HepG2 (cell line): ENCODE measurements around the gene PIM3. TPM values are rescaled to one million over a fixed set of nuclear protein-coding genes. Genes with fewer than 3 reads are reported as not detected.

Experiments
- GFI1 ChIP-seq: sonication (generic); formaldehyde crosslinking; IDR thresholded peaks from 2 replicates; pipeline ENCODE4 v1.5.0; 2020; ENCODE audit warnings: missing genetic modification reagents, mild to moderate bottlenecking, borderline replicate concordance
- IRX3 ChIP-seq: sonication (generic); formaldehyde crosslinking; IDR thresholded peaks from 2 replicates; pipeline ENCODE4 v1.8.1; 2023; ENCODE audit warnings: mild to moderate bottlenecking, low read depth, missing genetic modification reagents, borderline replicate concordance
- KLF16 ChIP-seq, 2 experiments: sonication (generic) in 1 of 2; formaldehyde crosslinking in 1 of 2; IDR thresholded peaks; 2 replicates each; pipeline versions ENCODE4 v1.6.1 to v1.8.0; 2016 to 2023; ENCODE audit warnings: missing genetic modification reagents in 2 of 2, missing compliant biosample characterization in 1 of 2
- PHF8 ChIP-seq: sonication (generic); formaldehyde crosslinking; IDR thresholded peaks from 2 replicates; pipeline ENCODE4 v1.5.0; 2020; ENCODE audit warnings: missing genetic modification reagents
- TAF15 ChIP-seq: fragments of 200-400 bp; formaldehyde crosslinking; IDR thresholded peaks from one replicate; pipeline ENCODE4 v1.6.1; 2018; ENCODE audit warnings: mild to moderate bottlenecking, low read depth, low read length; ENCODE audit not compliant: poor library complexity, severe bottlenecking
- TCF7 ChIP-seq: sonication (generic); IDR thresholded peaks from 2 replicates; pipeline ENCODE4 v1.6.1; 2016; ENCODE audit warnings: antibody characterized with exemption, low read depth
- ZIK1 ChIP-seq: sonication (generic); formaldehyde crosslinking; IDR thresholded peaks from 2 replicates; pipeline ENCODE4 v1.5.0; 2020; ENCODE audit warnings: mild to moderate bottlenecking, low read depth, missing genetic modification reagents, borderline replicate concordance
- ZNF703 ChIP-seq: sonication (generic); formaldehyde crosslinking; IDR thresholded peaks from 2 replicates; pipeline ENCODE4 v1.5.1; 2020; ENCODE audit warnings: missing genetic modification reagents, mild to moderate bottlenecking, moderate library complexity, borderline replicate concordance
- ZNF709 ChIP-seq: sonication (generic); formaldehyde crosslinking; IDR thresholded peaks from 2 replicates; pipeline ENCODE4 v1.5.0; 2020; ENCODE audit warnings: mild to moderate bottlenecking, missing genetic modification reagents
- polyA plus RNA-seq, 8 experiments: library from polyadenylated mRNA; depleted of rRNA in 3 of 8; stranded (reverse) in 7 of 8; unstranded in 1 of 8; fragments of >200 nt; fragmentation: Illumina TruSeq in 4 of 8; extraction: Trizol in 4 of 8; gene quantifications; 2 replicates each; pipeline versions ENCODE4 v1.2.1 to v1.2.3, GENCODE V29; 2011 to 2016; ENCODE audit warnings: low read depth in 4 of 8, missing spikeins in 1 of 8, mixed read lengths in 1 of 8; ENCODE audit not compliant: insufficient read depth in 1 of 8
- total RNA-seq, 5 experiments: library from RNA; depleted of rRNA; stranded (reverse); fragments of >200 nt; fragmentation: Illumina TruSeq; extraction: Trizol; gene quantifications; 2 replicates each; pipeline ENCODE4 v1.2.3, GENCODE V29; 2016; ENCODE audit warnings: low read depth in 1 of 5
- TF ChIP-seq, protein P1 (sequence below): sonication (generic); formaldehyde crosslinking; IDR thresholded peaks from 2 replicates; pipeline ENCODE4 v1.5.0; 2020; ENCODE audit warnings: missing genetic modification reagents
- TF ChIP-seq, protein P2 (sequence below): sonication (generic); formaldehyde crosslinking; IDR thresholded peaks from 2 replicates; pipeline ENCODE4; 2020; ENCODE audit warnings: missing genetic modification reagents, mild to moderate bottlenecking, borderline replicate concordance
- TF ChIP-seq, protein P3 (sequence below), 2 experiments: IDR thresholded peaks; 2 replicates each; pipeline ENCODE4 v1.6.1; 2011 to 2012; ENCODE audit warnings: low read length in 2 of 2, borderline replicate concordance in 1 of 2, low read depth in 1 of 2, mild to moderate bottlenecking in 1 of 2, moderate library complexity in 1 of 2
- TF ChIP-seq, protein P4 (sequence below): sonication (generic); formaldehyde crosslinking; IDR thresholded peaks from 2 replicates; pipeline ENCODE4 v1.5.0; 2020; ENCODE audit warnings: mild to moderate bottlenecking, missing genetic modification reagents, moderate library complexity

Gene PIM3
- total and polyA plus RNA-seq, 2 of the 13 experiments (the other 11 are each of a cell fraction or from before 2014, with no cell fraction given): 21.6 to 31.2 TPM

DNA sequence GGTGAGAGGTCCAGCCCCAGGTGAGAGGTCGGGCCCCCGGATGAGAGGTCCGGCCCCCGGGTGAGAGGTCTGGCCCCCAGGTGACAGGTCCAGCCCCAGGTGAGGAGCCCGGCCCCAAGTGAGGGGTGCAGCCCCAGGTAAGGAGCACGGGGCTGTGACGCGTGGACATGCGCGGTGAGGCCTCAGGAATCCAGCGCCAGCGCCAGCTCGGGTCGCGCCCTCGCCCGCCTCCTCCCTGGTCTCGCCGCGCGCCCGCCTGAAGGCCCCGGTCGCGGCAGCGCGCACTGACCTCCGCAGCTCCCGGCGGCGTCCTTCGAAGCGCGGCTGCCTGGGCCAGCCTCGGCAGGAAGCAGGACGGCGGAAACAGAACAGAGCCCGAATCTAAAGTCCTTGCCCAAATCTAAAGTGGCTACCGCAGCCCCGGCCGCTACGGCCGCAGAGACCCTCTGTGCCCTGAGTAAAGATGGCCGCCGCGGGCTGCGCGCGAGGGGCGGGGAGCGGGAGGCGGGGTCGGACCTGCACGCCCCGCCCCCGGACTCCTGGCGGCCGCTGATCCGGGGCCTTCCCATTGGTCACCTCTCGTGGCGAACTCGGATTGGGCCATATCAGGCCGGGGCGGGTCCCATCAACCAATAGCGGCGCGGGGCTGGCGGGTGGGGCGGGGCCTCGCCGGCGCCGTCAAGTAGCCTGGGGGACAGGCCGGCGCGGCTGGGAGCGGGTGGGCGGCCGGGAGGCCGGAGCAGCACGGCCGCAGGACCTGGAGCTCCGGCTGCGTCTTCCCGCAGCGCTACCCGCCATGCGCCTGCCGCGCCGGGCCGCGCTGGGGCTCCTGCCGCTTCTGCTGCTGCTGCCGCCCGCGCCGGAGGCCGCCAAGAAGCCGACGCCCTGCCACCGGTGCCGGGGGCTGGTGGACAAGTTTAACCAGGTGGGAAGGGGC is 42.3 kb upstream of the PIM3 start, which contains the start of the genes ALG12 and CRELD2 (continued):
- TF ChIP-seq, protein P1, sequence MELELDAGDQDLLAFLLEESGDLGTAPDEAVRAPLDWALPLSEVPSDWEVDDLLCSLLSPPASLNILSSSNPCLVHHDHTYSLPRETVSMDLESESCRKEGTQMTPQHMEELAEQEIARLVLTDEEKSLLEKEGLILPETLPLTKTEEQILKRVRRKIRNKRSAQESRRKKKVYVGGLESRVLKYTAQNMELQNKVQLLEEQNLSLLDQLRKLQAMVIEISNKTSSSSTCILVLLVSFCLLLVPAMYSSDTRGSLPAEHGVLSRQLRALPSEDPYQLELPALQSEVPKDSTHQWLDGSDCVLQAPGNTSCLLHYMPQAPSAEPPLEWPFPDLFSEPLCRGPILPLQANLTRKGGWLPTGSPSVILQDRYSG (CRISPR knock-in tag): 0 out of 2 replicates have a peak, but pooled peaks have one; percentile 44
- TF ChIP-seq, protein P2, sequence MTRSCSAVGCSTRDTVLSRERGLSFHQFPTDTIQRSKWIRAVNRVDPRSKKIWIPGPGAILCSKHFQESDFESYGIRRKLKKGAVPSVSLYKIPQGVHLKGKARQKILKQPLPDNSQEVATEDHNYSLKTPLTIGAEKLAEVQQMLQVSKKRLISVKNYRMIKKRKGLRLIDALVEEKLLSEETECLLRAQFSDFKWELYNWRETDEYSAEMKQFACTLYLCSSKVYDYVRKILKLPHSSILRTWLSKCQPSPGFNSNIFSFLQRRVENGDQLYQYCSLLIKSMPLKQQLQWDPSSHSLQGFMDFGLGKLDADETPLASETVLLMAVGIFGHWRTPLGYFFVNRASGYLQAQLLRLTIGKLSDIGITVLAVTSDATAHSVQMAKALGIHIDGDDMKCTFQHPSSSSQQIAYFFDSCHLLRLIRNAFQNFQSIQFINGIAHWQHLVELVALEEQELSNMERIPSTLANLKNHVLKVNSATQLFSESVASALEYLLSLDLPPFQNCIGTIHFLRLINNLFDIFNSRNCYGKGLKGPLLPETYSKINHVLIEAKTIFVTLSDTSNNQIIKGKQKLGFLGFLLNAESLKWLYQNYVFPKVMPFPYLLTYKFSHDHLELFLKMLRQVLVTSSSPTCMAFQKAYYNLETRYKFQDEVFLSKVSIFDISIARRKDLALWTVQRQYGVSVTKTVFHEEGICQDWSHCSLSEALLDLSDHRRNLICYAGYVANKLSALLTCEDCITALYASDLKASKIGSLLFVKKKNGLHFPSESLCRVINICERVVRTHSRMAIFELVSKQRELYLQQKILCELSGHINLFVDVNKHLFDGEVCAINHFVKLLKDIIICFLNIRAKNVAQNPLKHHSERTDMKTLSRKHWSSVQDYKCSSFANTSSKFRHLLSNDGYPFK (CRISPR knock-in tag): peak; percentile 25; the same call in 1 of the 2 replicates
- TF ChIP-seq GFI1 (peak; percentile 66; the same call in 1 of the 2 replicates), IRX3 (peak; percentile 71; the same call in 1 of the 2 replicates), ZNF709 (CRISPR knock-in tag) (peak; percentile 19; the same call in 1 of the 2 replicates), TCF7 (no peak), PHF8 (CRISPR knock-in tag) (peak; percentile 82), ZNF703 (CRISPR knock-in tag) (no peak), ZIK1 (CRISPR knock-in tag) (0 out of 2 replicates have a peak, but pooled peaks have one; percentile 50), KLF16 (CRISPR knock-in tag; IDR thresholded peaks at IDR 0.05) (peak in 1 of 2 experiments; percentile 70; a peak in 1 of 4 replicates), TAF15 (peak; percentile 75)
- TF ChIP-seq, protein P3, sequence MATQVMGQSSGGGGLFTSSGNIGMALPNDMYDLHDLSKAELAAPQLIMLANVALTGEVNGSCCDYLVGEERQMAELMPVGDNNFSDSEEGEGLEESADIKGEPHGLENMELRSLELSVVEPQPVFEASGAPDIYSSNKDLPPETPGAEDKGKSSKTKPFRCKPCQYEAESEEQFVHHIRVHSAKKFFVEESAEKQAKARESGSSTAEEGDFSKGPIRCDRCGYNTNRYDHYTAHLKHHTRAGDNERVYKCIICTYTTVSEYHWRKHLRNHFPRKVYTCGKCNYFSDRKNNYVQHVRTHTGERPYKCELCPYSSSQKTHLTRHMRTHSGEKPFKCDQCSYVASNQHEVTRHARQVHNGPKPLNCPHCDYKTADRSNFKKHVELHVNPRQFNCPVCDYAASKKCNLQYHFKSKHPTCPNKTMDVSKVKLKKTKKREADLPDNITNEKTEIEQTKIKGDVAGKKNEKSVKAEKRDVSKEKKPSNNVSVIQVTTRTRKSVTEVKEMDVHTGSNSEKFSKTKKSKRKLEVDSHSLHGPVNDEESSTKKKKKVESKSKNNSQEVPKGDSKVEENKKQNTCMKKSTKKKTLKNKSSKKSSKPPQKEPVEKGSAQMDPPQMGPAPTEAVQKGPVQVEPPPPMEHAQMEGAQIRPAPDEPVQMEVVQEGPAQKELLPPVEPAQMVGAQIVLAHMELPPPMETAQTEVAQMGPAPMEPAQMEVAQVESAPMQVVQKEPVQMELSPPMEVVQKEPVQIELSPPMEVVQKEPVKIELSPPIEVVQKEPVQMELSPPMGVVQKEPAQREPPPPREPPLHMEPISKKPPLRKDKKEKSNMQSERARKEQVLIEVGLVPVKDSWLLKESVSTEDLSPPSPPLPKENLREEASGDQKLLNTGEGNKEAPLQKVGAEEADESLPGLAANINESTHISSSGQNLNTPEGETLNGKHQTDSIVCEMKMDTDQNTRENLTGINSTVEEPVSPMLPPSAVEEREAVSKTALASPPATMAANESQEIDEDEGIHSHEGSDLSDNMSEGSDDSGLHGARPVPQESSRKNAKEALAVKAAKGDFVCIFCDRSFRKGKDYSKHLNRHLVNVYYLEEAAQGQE (IDR thresholded peaks at IDR 0.05; ENCODE audit: borderline replicate concordance in 1 of 2, low read depth in 1 of 2, low read length in 2 of 2): no peak; a peak in 1 of 4 replicates
- TF ChIP-seq, protein P4, sequence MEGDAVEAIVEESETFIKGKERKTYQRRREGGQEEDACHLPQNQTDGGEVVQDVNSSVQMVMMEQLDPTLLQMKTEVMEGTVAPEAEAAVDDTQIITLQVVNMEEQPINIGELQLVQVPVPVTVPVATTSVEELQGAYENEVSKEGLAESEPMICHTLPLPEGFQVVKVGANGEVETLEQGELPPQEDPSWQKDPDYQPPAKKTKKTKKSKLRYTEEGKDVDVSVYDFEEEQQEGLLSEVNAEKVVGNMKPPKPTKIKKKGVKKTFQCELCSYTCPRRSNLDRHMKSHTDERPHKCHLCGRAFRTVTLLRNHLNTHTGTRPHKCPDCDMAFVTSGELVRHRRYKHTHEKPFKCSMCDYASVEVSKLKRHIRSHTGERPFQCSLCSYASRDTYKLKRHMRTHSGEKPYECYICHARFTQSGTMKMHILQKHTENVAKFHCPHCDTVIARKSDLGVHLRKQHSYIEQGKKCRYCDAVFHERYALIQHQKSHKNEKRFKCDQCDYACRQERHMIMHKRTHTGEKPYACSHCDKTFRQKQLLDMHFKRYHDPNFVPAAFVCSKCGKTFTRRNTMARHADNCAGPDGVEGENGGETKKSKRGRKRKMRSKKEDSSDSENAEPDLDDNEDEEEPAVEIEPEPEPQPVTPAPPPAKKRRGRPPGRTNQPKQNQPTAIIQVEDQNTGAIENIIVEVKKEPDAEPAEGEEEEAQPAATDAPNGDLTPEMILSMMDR (CRISPR knock-in tag): peak; percentile 26; the same call in 1 of the 2 replicates
